Mesendoderm (in vitro differentiated cells): ENCODE data around the gene RIMS1.
A peak's percentile ranks its signal among the peaks of the same experiment; 100 is the strongest.

ENCODE experiments used
- DNase-seq: peaks from one replicate; pipeline ENCODE4 v3.0.0; 2013
- H2AK5ac ChIP-seq: 2 replicates; pipeline ENCODE4 v1.6.1; 2013; ENCODE audit warnings: low read length, inconsistent platforms
- H2BK120ac ChIP-seq: 2 replicates; pipeline ENCODE4 v1.6.1; 2013; ENCODE audit warnings: low read depth, mild to moderate bottlenecking, low read length, moderate library complexity, mixed read lengths
- H2BK15ac ChIP-seq: replicated peaks from 2 replicates; pipeline ENCODE4 v1.6.1; 2013; ENCODE audit warnings: low read depth, mild to moderate bottlenecking, moderate library complexity
- H2BK5ac ChIP-seq: 2 replicates; pipeline ENCODE4 v1.6.1; 2013; ENCODE audit warnings: low read length, inconsistent platforms
- H3K18ac ChIP-seq: 2 replicates; pipeline ENCODE4 v1.6.1; 2013; ENCODE audit warnings: mild to moderate bottlenecking, low read length, mixed read lengths
- H3K23ac ChIP-seq: one replicate; pipeline ENCODE4 v1.6.1; 2013; ENCODE audit warnings: low read length
- H3K27ac ChIP-seq: 2 replicates; pipeline ENCODE4 v1.5.1; 2013; ENCODE audit warnings: low read depth, mild to moderate bottlenecking, inconsistent platforms, low read length, moderate library complexity
- H3K27me3 ChIP-seq: 2 replicates; pipeline ENCODE4 v1.6.1; 2013; ENCODE audit warnings: low read length, control low read depth, mild to moderate bottlenecking, inconsistent platforms; ENCODE audit not compliant: insufficient read depth, poor library complexity
- H3K36me3 ChIP-seq: 2 replicates; pipeline ENCODE4 v1.6.1; 2013; ENCODE audit warnings: low read length, inconsistent platforms; ENCODE audit not compliant: control insufficient read depth, insufficient read depth
- H3K4ac ChIP-seq: one replicate; pipeline ENCODE4 v1.6.1; 2013; ENCODE audit warnings: low read depth, mild to moderate bottlenecking, low read length, moderate library complexity
- H3K4me1 ChIP-seq: 2 replicates; pipeline ENCODE4 v1.6.1; 2013; ENCODE audit warnings: low read depth, low read length, inconsistent platforms; ENCODE audit not compliant: control insufficient read depth
- H3K4me2 ChIP-seq: 2 replicates; pipeline ENCODE4 v1.6.1; 2013; ENCODE audit warnings: low read length
- H3K4me3 ChIP-seq: 2 replicates; pipeline ENCODE4 v1.5.1; 2013; ENCODE audit warnings: mild to moderate bottlenecking, low read length
- H3K56ac ChIP-seq: one replicate; pipeline ENCODE4 v1.6.1; 2013; ENCODE audit warnings: low read length
- H3K79me1 ChIP-seq: 2 replicates; pipeline ENCODE4 v1.6.1; 2013; ENCODE audit warnings: low read length, inconsistent platforms
- H3K79me2 ChIP-seq: 2 replicates; pipeline ENCODE4 v1.6.1; 2013; ENCODE audit warnings: mild to moderate bottlenecking, low read length; ENCODE audit not compliant: control insufficient read depth, insufficient read depth
- H3K9ac ChIP-seq: 2 replicates; pipeline ENCODE4 v1.6.1; 2013; ENCODE audit warnings: low read length, inconsistent platforms
- H4K5ac ChIP-seq: one replicate; pipeline ENCODE4 v1.6.1; 2013; ENCODE audit warnings: low read length
- H4K8ac ChIP-seq: one replicate; pipeline ENCODE4 v1.6.1; 2013; ENCODE audit warnings: low read depth, mild to moderate bottlenecking, control low read depth, low read length, moderate library complexity
- WGBS: extraction: QIAGEN DNeasy Blood & Tissue Kit; methylation state at CpG from one replicate; pipeline ENCODE4 v1.1.7; 2013; ENCODE audit warnings: low lambda C conversion rate, missing lambda C conversion rate; ENCODE audit not compliant: insufficient coverage; ENCODE audit errors: extremely low coverage; 5-methylcytosine and 5-hydroxymethylcytosine counted together

The RIMS1 gene

DNA sequence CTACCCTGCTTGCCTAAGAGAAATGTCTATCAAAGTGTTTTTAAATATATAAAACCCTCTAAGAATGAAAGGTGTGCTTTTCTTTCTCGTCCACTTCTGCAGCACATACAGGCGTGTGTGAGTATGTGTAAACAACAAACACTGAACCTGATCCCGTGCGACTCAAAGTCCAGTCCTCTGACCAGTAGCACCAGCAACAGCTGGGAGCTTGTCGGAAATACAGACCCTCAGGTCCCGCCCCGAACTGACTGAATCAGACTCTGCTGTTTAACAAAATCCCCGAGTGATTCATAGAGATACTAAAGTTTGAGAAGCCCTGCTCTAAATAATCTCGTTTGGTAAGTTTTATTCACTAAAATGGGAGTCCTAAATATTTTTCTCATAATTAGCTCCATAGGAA is 527.5 kb downstream of the RIMS1 start:
- DNase-seq = no peak
- no peak overlapping the region for H3K56ac ChIP-seq
- H2BK120ac ChIP-seq = no peak overlapping the region
- WGBS = no CpG with 5 or more reads among the region's 9 CpGs
- no peak overlapping the region for H3K9ac ChIP-seq
- H2AK5ac ChIP-seq = no peak overlapping the region
- no peak overlapping the region for H3K23ac ChIP-seq
- H3K79me1 ChIP-seq = no peaks in the 10 kb centered on the region
- H3K27ac ChIP-seq = no peak overlapping the region
- no peak overlapping the region for H4K8ac ChIP-seq
- no peak overlapping the region for H3K4me2 ChIP-seq
- no peak overlapping the region for H2BK5ac ChIP-seq
- no peaks in the 10 kb centered on the region for H3K79me2 ChIP-seq
- H3K27me3 ChIP-seq = no peaks in the 10 kb centered on the region
- H3K4me3 ChIP-seq = no peak overlapping the region
- H3K18ac ChIP-seq = no peak overlapping the region
- no peaks in the 10 kb centered on the region for H3K4me1 ChIP-seq
- no peaks in the 10 kb centered on the region for H3K36me3 ChIP-seq
- no peak overlapping the region for H3K4ac ChIP-seq
- H4K5ac ChIP-seq = no peak overlapping the region
- H2BK15ac ChIP-seq = no peak overlapping the region

DNA sequence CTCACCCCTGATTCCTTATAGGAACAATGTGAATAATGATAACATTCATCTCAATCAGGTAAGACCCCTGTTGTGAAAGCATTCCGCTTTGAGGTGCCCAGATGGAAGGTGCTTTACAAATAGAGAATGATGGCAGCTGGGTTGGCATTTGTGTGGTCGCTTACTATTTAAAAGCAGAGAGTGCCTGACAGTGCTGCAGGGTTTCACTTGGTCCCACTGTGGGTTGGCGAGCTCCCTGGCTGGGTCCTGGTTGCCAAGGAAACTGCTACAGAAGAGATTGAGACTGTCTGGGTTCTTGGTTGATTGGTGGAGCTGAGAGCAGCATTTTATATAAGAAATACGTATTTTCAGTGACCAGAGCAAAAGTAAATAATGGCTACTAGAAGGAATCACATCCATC is 528.3 kb downstream of the RIMS1 start:
- no peak overlapping the region for H3K9ac ChIP-seq
- no peaks in the 10 kb centered on the region for H3K4me1 ChIP-seq
- H2AK5ac ChIP-seq = no peak overlapping the region
- no peak overlapping the region for H2BK5ac ChIP-seq
- H3K79me2 ChIP-seq = no peaks in the 10 kb centered on the region
- H3K56ac ChIP-seq = no peak overlapping the region
- no peak overlapping the region for H3K27ac ChIP-seq
- no peaks in the 10 kb centered on the region for H3K79me1 ChIP-seq
- no peaks in the 10 kb centered on the region for H3K27me3 ChIP-seq
- H3K4me3 ChIP-seq = no peak overlapping the region
- no peak overlapping the region for H3K4me2 ChIP-seq
- no peak overlapping the region for H2BK15ac ChIP-seq
- H3K18ac ChIP-seq = no peak overlapping the region
- H4K5ac ChIP-seq = no peak overlapping the region
- H3K36me3 ChIP-seq = no peaks in the 10 kb centered on the region
- DNase-seq = no peak
- no peak overlapping the region for H3K4ac ChIP-seq
- no peak overlapping the region for H3K23ac ChIP-seq
- no peak overlapping the region for H2BK120ac ChIP-seq
- no peak overlapping the region for H4K8ac ChIP-seq
- no CpG with 5 or more reads among the region's 4 CpGs for WGBS

DNA sequence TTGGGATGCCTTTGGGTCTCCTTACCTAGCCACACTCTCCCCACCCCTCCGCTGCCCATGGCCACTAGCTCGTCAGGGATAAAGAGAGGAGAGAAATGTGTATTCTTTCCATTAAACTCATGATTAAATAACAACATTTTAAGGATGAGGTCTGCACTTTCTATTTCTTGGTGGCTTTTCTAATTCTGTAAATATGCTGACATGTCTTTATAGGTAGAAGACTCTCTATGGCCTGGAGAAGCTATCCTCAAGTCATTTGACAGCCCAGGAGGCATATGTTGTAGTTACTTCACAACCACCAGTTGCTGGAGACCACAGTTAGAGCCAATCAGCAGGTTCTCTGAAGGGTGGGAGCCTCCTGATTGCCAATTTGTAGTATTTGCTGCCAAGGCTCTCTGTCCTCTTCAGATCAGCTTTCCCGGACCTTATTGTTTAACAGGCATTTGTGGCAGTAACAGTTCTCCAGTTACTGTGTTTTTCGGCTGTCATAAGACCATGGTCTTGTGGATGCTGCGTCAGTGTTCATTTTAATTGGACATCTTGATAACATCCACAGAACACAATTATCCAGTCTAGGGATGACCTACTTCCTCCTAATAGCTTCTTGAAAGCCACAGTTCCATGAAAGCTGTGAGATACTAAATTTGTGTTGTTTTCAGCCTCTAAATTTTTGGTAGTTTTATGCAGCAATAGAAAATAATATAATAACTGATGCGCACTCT is 530.6 kb downstream of the RIMS1 start:
- Histone ChIP-seq H3K4me1 (peaks cover 6% of the 10 kb centered on the region), H3K27ac (no peak overlapping the region), H2BK15ac (no peak overlapping the region), H3K56ac (no peak overlapping the region), H3K9ac (no peak overlapping the region), H3K27me3 (no peaks in the 10 kb centered on the region), H3K23ac (no peak overlapping the region), H3K36me3 (no peaks in the 10 kb centered on the region), H3K79me2 (no peaks in the 10 kb centered on the region), H4K5ac (no peak overlapping the region), H3K4me3 (no peak overlapping the region), H3K18ac (no peak overlapping the region), H4K8ac (no peak overlapping the region), H3K4ac (no peak overlapping the region), H2BK5ac (no peak overlapping the region), H2BK120ac (no peak overlapping the region), H3K79me1 (no peaks in the 10 kb centered on the region), H2AK5ac (no peak overlapping the region), H3K4me2 (no peak overlapping the region)
- WGBS = no CpG with 5 or more reads among the region's 6 CpGs
- no peak for DNase-seq

DNA sequence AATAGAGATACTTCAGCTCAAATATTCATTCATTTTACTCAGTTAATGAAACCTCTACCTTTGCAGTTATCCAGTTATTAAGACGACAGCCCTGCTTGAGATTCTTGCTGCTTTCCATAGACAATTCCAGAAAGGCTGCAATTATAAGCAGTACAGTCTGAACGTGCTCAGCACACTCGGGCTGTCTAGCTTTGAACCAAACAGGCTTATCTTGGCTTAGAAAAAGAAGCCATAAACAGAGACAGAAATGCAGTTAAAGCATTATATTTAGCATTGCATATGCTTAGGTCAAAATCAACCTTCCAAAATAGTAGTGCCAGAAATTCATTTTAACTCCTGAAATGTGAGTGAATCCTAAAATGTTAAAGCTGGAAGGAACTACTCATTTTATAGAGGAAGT is 531.4 kb downstream of the RIMS1 start:
- no CpG with 5 or more reads among the region's 3 CpGs for WGBS
- H4K8ac ChIP-seq = no peak overlapping the region
- no peak for DNase-seq

DNA sequence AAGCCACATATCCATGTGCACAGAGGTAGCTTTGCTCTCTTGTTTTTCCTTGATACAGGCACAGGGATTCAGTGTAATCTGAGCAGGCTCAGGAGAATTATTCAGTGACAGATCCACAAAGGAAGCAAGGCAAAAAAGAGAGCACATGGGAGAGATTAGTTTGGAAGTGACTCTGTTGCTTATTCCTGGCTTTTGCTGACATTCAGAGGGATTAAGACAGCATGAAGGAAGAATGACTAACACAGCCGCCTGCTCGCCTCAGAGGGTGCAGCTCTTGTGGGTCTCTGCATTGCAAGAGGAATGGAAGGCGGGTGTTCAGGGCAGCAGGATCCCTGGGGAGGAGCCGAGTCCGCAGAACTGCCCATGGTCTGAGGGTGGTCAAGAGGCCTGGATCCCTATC is 532.1 kb downstream of the RIMS1 start:
- Histone ChIP-seq H3K18ac (no peak overlapping the region), H3K79me1 (no peaks in the 10 kb centered on the region), H3K4ac (no peak overlapping the region), H3K27me3 (no peaks in the 10 kb centered on the region), H3K9ac (no peak overlapping the region), H2BK15ac (no peak overlapping the region), H3K36me3 (no peaks in the 10 kb centered on the region), H2BK120ac (no peak overlapping the region), H3K4me3 (no peak overlapping the region), H3K23ac (no peak overlapping the region), H3K4me2 (no peak overlapping the region), H3K27ac (no peak overlapping the region), H3K79me2 (no peaks in the 10 kb centered on the region), H2AK5ac (no peak overlapping the region), H3K56ac (peak overlapping the region; percentile 22), H4K8ac (no peak overlapping the region), H3K4me1 (peaks cover 6% of the 10 kb centered on the region), H2BK5ac (no peak overlapping the region), H4K5ac (no peak overlapping the region)
- WGBS = no CpG with 5 or more reads among the region's 5 CpGs
- DNase-seq = peak; percentile 6

More for the DNA sequence above, 531.4 kb downstream of the RIMS1 start:
- H2BK5ac ChIP-seq = no peak overlapping the region
- H3K4me2 ChIP-seq = no peak overlapping the region
- H2BK15ac ChIP-seq = no peak overlapping the region
- no peak overlapping the region for H3K56ac ChIP-seq
- H3K79me2 ChIP-seq = no peaks in the 10 kb centered on the region
- no peak overlapping the region for H3K23ac ChIP-seq
- no peaks in the 10 kb centered on the region for H3K79me1 ChIP-seq
- no peaks in the 10 kb centered on the region for H3K27me3 ChIP-seq
- no peak overlapping the region for H3K27ac ChIP-seq
- no peaks in the 10 kb centered on the region for H3K36me3 ChIP-seq
- no peak overlapping the region for H4K5ac ChIP-seq
- no peak overlapping the region for H3K4ac ChIP-seq
- no peak overlapping the region for H3K4me3 ChIP-seq
- no peak overlapping the region for H2BK120ac ChIP-seq
- H2AK5ac ChIP-seq = no peak overlapping the region
- no peak overlapping the region for H3K18ac ChIP-seq
- no peak overlapping the region for H3K9ac ChIP-seq
- peaks cover 6% of the 10 kb centered on the region for H3K4me1 ChIP-seq

DNA sequence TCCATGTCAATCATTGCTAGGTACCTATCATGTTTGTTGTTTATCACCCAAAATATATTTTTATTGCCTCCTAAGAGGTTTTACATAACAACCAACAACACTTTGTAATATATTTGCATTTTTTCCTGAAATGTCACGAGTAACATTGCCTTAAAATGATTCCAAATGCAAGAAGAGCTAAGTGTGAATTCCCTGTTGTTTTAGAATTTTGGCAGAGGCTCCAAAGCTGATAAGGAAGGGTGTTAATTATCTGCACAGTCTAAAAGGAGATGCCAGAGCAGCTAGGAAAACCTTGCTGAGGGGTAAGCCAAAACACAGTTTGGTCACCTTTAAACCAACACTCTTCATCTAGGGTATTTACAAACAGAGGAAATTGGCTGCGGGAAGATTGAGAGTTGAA is 533.6 kb downstream of the RIMS1 start:
- no peak overlapping the region for H3K23ac ChIP-seq
- no peak overlapping the region for H4K8ac ChIP-seq
- H3K4me3 ChIP-seq = no peak overlapping the region
- no peaks in the 10 kb centered on the region for H3K36me3 ChIP-seq
- DNase-seq = peak; percentile 48
- no peak overlapping the region for H3K18ac ChIP-seq
- H2BK15ac ChIP-seq = no peak overlapping the region
- no peak overlapping the region for H2AK5ac ChIP-seq
- H2BK5ac ChIP-seq = no peak overlapping the region
- no peaks in the 10 kb centered on the region for H3K79me1 ChIP-seq
- H3K9ac ChIP-seq = no peak overlapping the region
- peaks cover 6% of the 10 kb centered on the region for H3K4me1 ChIP-seq
- WGBS = no CpG with 5 or more reads among the region's 2 CpGs
- no peak overlapping the region for H2BK120ac ChIP-seq
- no peak overlapping the region for H4K5ac ChIP-seq
- H3K27me3 ChIP-seq = no peaks in the 10 kb centered on the region
- H3K27ac ChIP-seq = no peak overlapping the region
- no peak overlapping the region for H3K4me2 ChIP-seq
- H3K56ac ChIP-seq = no peak overlapping the region
- H3K79me2 ChIP-seq = no peaks in the 10 kb centered on the region
- H3K4ac ChIP-seq = no peak overlapping the region
